ENCODE measurements around the gene ATXN1.
"Not testable (repeated sequence)": the region's sequence is repeated elsewhere in the genome, so short reads cannot be mapped to it uniquely, and the experiment has no call there.

ATXN1 gene

GRCh38 chr6:16553531-16553930, 207.7 kb downstream of the ATXN1 start:
- DNase-seq = no peak

GRCh38 chr6:16551466-16551865, 209.8 kb downstream of the ATXN1 start:
- no peak for DNase-seq

GRCh38 chr6:16548121-16548520, 213.1 kb downstream of the ATXN1 start:
- no peak for DNase-seq

GRCh38 chr6:16547587-16547986, 213.7 kb downstream of the ATXN1 start:
- no peak for DNase-seq

- no peak for DNase-seq
These were observed 214.4 kb downstream of the ATXN1 start for GRCh38 chr6:16546861-16547260.

GRCh38 chr6:16545382-16545781, 215.9 kb downstream of the ATXN1 start:
- no peak for DNase-seq

- no peak for DNase-seq
These were observed 216.7 kb downstream of the ATXN1 start for GRCh38 chr6:16544521-16544920.

- DNase-seq = no peak
These were observed 217.3 kb downstream of the ATXN1 start for GRCh38 chr6:16544006-16544405.

GRCh38 chr6:16543521-16543920, 217.7 kb downstream of the ATXN1 start:
- DNase-seq = no peak

- no peak for DNase-seq
These were observed 219.2 kb downstream of the ATXN1 start for GRCh38 chr6:16542070-16542469.

GRCh38 chr6:16540804-16541752, 220.2 kb downstream of the ATXN1 start:
- no peak for DNase-seq

- DNase-seq = not testable (repeated sequence)
These were observed 220.9 kb downstream of the ATXN1 start for GRCh38 chr6:16540383-16540782.

GRCh38 chr6:16539086-16539931, 222.0 kb downstream of the ATXN1 start:
- no peak for DNase-seq

GRCh38 chr6:16535564-16535963, 225.7 kb downstream of the ATXN1 start:
- DNase-seq = no peak

- no peak for DNase-seq
These were observed 227.5 kb downstream of the ATXN1 start for GRCh38 chr6:16533721-16534136.

- DNase-seq = no peak
These were observed 228.1 kb downstream of the ATXN1 start for GRCh38 chr6:16533210-16533609.

GRCh38 chr6:16527691-16528090, 233.6 kb downstream of the ATXN1 start:
- no peak for DNase-seq

GRCh38 chr6:16524380-16524707, 236.9 kb downstream of the ATXN1 start:
- no peak for DNase-seq

- DNase-seq = no peak
These were observed 237.5 kb downstream of the ATXN1 start for GRCh38 chr6:16523606-16524379.

GRCh38 chr6:16522937-16523336, 238.3 kb downstream of the ATXN1 start:
- DNase-seq = no peak

- no peak for DNase-seq
These were observed 239.7 kb downstream of the ATXN1 start for GRCh38 chr6:16521528-16521927.

- no peak for DNase-seq
These were observed 241.7 kb downstream of the ATXN1 start for GRCh38 chr6:16519265-16520242.

Measured in DMS 273 treated with DMSO at 0.1 percent for 48 hours (cell line).